GM19193 (cell line): ENCODE data around the gene MARK4.

Experiments
- POLR2A ChIP-seq: IDR thresholded peaks from 4 replicates; pipeline ENCODE4 v1.6.1; 2011; ENCODE audit not compliant: insufficient read depth, insufficient read length; ENCODE audit errors: extremely low read depth

MARK4 gene

GRCh38 chr19:45253396-45254027, 2.4 kb downstream of the MARK4 start:
- TF ChIP-seq POLR2A, result no peak

GRCh38 chr19:45254044-45254531, 3.0 kb downstream of the MARK4 start:
- no peak for TF ChIP-seq POLR2A

DNA sequence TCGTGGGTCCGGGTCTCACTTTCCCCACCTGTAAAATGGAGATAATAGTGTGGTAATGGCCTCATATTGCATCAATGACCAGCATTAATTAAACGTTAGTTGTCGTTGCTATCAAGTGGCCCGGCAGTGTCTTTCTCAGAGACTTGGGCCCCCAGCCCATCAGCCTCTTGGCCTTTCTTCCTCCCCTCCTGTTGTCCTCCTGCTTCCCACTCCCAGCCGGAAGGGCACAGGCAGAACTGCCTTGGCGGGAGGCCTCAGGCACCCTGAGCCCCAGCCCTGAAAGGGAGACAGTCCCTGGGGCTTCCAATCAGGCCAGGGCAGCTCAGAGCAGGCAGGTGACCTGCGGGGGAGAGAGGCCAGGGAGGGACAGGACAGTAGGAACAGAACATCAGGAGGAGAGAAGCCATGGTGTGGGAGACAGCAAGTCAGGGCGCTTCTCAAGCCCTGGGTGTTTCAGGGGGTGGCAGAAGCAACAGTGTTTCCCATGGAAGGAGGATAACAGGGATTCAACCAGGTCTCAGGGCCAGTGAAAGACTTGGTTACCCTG, 4.6 kb downstream of the MARK4 start:
- no peak for TF ChIP-seq POLR2A

DNA sequence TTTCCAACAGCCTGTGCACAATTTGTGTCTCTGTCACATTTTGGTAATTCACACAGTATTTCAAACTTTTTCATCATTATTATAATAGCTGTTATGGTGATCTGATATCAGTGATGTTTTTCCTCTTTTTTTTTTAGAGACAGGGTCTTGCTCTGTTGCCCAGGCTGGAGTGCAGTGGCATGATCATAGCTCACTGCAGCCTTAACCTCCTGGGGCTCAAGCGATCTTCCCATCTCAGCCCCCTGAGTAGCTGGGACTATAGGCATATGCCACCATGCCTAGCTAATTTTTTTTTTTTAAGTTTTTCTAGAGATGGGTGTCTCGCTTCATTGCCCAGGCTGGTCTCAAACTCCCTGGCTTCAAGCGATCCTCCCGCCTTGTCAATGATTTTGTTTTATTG, 5.8 kb downstream of the MARK4 start:
- no peak for TF ChIP-seq POLR2A

DNA sequence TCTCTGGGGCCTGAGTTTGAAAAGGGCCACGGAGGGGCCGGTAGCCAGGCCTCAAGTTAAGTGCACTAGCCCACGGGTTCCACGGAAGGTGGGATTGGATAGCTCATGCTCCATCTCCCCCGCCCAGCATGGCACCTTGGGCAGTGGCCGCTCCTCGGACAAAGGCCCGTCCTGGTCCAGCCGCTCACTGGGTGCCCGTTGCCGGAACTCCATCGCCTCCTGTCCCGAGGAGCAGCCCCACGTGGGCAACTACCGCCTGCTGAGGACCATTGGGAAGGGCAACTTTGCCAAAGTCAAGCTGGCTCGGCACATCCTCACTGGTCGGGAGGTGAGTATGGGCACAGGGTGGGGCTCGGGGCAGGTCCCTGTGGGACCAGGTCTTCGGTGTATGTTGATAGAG, 7.8 kb downstream of the MARK4 start:
- no peak for TF ChIP-seq POLR2A

- TF ChIP-seq POLR2A, result no peak
Observed at GRCh38 chr19:45262570-45262969, 11.5 kb downstream of the MARK4 start.

- TF ChIP-seq POLR2A, result no peak
Observed at GRCh38 chr19:45263013-45263412, 11.9 kb downstream of the MARK4 start.

GRCh38 chr19:45264781-45265317, 13.8 kb downstream of the MARK4 start:
- TF ChIP-seq POLR2A, result no peak

GRCh38 chr19:45265375-45265774, 14.3 kb downstream of the MARK4 start:
- no peak for TF ChIP-seq POLR2A

- no peak for TF ChIP-seq POLR2A
Observed at GRCh38 chr19:45267296-45267695, 16.2 kb downstream of the MARK4 start.

GRCh38 chr19:45271098-45271734, 20.1 kb downstream of the MARK4 start:
- TF ChIP-seq POLR2A, result no peak

- TF ChIP-seq POLR2A, result no peak
Observed at GRCh38 chr19:45271735-45272108, 20.7 kb downstream of the MARK4 start.

DNA sequence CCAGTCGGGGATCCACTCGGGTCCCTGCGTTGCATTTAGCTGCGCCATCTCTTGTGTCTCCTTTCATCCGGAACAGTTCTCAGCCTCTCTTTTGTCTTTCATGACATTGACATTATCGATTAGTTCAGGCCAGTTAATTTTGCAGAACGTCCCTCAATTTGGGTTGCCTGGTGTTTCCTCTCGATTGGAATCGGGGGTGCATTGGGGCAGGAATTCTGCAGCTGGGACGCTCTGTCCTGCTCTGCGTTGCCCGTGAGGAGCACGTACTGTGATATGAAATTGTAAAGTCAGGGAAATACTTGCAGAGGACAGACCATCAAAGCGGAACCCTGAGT, 22.4 kb downstream of the MARK4 start:
- TF ChIP-seq POLR2A, result no peak

DNA sequence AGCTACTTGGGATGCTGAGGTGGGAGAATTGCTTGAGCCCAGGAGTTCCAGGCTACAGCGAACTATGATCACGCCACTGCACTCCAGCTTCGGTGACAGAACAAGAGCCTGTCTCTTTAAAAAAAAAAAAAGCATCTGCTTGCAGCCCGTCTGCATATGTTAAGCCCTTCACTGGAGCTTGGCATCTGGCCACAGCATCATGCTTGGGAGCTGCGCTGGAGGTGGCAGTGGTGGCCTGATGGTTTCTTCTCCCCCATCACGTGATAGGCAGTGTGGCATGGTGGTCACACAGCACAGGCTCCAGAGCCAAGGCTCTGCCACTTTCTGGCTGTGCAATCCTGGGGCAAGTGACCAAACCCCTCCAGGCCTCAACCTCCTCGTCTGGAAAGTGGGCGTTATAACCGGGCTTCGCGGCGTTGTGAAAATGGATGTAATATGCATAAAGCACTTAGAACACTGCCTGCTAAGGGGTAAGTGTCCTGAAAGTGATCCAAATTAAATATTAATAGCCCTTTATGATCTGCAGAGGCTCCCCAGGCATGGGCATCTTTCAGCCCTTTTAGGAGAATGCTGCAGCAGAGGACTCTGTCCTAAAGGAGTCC, 24.4 kb downstream of the MARK4 start:
- no peak for TF ChIP-seq POLR2A

- TF ChIP-seq POLR2A, result no peak
Observed at GRCh38 chr19:45276284-45276687, 25.2 kb downstream of the MARK4 start.

DNA sequence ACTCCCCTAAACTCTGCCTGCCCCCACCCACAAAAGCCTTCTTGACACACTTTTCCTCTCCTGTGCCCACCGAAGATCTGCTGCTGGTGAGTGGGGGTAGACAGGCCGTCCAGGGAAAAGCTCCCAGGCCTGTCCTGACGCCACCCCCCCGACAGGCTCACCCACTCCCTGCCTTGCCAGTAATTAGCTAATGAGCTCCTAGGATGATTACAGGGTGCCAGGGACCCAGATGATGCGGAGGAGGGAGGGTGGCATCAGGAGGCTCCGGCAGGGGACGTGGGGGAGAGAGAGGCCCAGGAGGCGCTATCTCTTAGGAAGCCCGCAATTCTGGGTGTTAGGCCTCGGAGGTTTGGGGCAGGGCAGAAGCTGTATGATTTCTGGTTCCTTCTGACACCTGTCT, 27.0 kb downstream of the MARK4 start:
- TF ChIP-seq POLR2A, result no peak
